GM23338 (cell line): ENCODE results near the gene R3HDM2. TPM values are rescaled to one million over a fixed set of nuclear protein-coding genes. Genes with fewer than 3 reads are reported as not detected.

Experiments
- CREB1 ChIP-seq: fragments of 250-450 bp; sonication (Bioruptor Pico); IDR thresholded peaks from 2 replicates; pipeline ENCODE4 v1.5.0; 2020; ENCODE audit warnings: low read depth, mild to moderate bottlenecking, moderate library complexity
- JUNB ChIP-seq: IDR thresholded peaks from one replicate; pipeline ENCODE4 v1.6.1; 2016; ENCODE audit warnings: antibody characterized with exemption; ENCODE audit not compliant: unreplicated experiment
- NANOG ChIP-seq: IDR thresholded peaks from 2 replicates; pipeline ENCODE4 v1.6.1; 2016; ENCODE audit warnings: antibody characterized with exemption, borderline replicate concordance
- POLR2AphosphoS5 ChIP-seq: IDR thresholded peaks from 2 replicates; pipeline ENCODE4 v1.6.1; 2016; ENCODE audit warnings: antibody characterized with exemption, low read depth
- STAT1 ChIP-seq: IDR thresholded peaks from one replicate; pipeline ENCODE4 v1.6.1; 2016; ENCODE audit warnings: antibody characterized with exemption; ENCODE audit not compliant: unreplicated experiment
- ZNF114 ChIP-seq: fragments of 250-450 bp; sonication (Bioruptor Pico); IDR thresholded peaks from 2 replicates; pipeline ENCODE4 v1.5.0; 2020; ENCODE audit warnings: mild to moderate bottlenecking, moderate library complexity
- ZNF331 ChIP-seq: fragments of 250-450 bp; sonication (Bioruptor Pico); IDR thresholded peaks from 2 replicates; pipeline ENCODE4 v1.5.0; 2020; ENCODE audit warnings: low read depth, mild to moderate bottlenecking, moderate library complexity
- polyA plus RNA-seq: library from polyadenylated mRNA; unstranded; fragments of >200 nt; fragmentation: Nextera tagmentation; extraction: Ambion mirVana; gene quantifications from 2 replicates; pipeline ENCODE4 v1.2.1, GENCODE V29; 2016
- total RNA-seq: library from RNA; depleted of rRNA; stranded (reverse); fragments of >200 nt; shearing (Covaris generic); gene quantifications from 2 replicates; pipeline ENCODE4 v1.2.3, GENCODE V29; 2014
- TF ChIP-seq, protein P1 (sequence below): fragments of 250-450 bp; sonication (Bioruptor Pico); IDR thresholded peaks from 2 replicates; pipeline ENCODE4 v1.5.0; 2020; ENCODE audit warnings: mild to moderate bottlenecking, moderate library complexity
- TF ChIP-seq, protein P2 (sequence below), 2 experiments: fragments of 200-600 bp in 1 of 2; sonication (generic) in 1 of 2; conservative IDR thresholded peaks; 2 replicates each; pipeline versions ENCODE4 v1.5.1 to v1.6.1; 2016 to 2017; ENCODE audit warnings: antibody characterized with exemption in 2 of 2, low read depth in 2 of 2, mild to moderate bottlenecking in 2 of 2, moderate library complexity in 1 of 2
- TF ChIP-seq, protein P3 (sequence below): IDR thresholded peaks from 2 replicates; pipeline ENCODE4 v1.6.1; 2016; ENCODE audit warnings: antibody characterized with exemption

Gene R3HDM2
- total and polyA plus RNA-seq, 2 experiments from 2014 or later, result 9.6 to 19.6 TPM

DNA sequence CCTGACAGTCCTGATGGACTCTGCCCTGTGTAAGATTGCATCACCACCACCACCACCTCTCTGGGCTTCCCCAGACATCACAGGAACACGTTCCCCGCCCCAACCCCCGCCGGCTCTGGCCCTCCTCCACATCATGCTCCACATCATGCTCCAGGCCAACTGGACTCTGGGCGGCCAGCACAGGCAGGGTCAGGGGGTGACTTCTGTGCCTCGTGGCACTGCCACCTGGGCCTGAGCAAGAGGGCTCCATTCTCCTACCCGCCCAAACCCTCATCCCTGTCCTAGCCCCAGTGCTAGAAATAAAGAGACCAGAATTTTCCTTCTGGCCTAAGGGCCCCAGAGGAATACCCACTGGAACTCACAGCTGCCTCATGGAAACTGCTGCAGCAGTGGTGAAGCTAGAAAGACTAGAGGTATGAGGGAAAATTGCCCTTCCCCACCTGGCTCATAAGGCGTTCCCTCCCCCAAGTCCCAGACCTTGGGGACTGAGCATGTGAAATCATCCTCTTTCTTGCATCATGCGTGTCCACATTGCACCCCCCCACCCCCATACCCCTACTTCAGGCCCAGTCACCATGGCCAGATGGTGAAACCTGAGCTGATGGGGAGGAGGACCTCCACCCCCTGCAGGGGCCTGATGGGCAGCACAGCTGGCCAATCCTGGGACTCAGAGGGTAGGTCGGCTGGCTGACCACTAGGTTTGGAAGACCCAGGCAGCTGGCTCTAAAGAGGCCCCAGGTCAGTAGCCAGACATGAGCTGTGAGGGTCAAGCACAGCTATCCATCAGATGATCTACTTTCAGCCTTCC is 23.9 kb upstream of the R3HDM2 start, which contains the start of gene INHBE (continued):
- TF ChIP-seq, protein P1, sequence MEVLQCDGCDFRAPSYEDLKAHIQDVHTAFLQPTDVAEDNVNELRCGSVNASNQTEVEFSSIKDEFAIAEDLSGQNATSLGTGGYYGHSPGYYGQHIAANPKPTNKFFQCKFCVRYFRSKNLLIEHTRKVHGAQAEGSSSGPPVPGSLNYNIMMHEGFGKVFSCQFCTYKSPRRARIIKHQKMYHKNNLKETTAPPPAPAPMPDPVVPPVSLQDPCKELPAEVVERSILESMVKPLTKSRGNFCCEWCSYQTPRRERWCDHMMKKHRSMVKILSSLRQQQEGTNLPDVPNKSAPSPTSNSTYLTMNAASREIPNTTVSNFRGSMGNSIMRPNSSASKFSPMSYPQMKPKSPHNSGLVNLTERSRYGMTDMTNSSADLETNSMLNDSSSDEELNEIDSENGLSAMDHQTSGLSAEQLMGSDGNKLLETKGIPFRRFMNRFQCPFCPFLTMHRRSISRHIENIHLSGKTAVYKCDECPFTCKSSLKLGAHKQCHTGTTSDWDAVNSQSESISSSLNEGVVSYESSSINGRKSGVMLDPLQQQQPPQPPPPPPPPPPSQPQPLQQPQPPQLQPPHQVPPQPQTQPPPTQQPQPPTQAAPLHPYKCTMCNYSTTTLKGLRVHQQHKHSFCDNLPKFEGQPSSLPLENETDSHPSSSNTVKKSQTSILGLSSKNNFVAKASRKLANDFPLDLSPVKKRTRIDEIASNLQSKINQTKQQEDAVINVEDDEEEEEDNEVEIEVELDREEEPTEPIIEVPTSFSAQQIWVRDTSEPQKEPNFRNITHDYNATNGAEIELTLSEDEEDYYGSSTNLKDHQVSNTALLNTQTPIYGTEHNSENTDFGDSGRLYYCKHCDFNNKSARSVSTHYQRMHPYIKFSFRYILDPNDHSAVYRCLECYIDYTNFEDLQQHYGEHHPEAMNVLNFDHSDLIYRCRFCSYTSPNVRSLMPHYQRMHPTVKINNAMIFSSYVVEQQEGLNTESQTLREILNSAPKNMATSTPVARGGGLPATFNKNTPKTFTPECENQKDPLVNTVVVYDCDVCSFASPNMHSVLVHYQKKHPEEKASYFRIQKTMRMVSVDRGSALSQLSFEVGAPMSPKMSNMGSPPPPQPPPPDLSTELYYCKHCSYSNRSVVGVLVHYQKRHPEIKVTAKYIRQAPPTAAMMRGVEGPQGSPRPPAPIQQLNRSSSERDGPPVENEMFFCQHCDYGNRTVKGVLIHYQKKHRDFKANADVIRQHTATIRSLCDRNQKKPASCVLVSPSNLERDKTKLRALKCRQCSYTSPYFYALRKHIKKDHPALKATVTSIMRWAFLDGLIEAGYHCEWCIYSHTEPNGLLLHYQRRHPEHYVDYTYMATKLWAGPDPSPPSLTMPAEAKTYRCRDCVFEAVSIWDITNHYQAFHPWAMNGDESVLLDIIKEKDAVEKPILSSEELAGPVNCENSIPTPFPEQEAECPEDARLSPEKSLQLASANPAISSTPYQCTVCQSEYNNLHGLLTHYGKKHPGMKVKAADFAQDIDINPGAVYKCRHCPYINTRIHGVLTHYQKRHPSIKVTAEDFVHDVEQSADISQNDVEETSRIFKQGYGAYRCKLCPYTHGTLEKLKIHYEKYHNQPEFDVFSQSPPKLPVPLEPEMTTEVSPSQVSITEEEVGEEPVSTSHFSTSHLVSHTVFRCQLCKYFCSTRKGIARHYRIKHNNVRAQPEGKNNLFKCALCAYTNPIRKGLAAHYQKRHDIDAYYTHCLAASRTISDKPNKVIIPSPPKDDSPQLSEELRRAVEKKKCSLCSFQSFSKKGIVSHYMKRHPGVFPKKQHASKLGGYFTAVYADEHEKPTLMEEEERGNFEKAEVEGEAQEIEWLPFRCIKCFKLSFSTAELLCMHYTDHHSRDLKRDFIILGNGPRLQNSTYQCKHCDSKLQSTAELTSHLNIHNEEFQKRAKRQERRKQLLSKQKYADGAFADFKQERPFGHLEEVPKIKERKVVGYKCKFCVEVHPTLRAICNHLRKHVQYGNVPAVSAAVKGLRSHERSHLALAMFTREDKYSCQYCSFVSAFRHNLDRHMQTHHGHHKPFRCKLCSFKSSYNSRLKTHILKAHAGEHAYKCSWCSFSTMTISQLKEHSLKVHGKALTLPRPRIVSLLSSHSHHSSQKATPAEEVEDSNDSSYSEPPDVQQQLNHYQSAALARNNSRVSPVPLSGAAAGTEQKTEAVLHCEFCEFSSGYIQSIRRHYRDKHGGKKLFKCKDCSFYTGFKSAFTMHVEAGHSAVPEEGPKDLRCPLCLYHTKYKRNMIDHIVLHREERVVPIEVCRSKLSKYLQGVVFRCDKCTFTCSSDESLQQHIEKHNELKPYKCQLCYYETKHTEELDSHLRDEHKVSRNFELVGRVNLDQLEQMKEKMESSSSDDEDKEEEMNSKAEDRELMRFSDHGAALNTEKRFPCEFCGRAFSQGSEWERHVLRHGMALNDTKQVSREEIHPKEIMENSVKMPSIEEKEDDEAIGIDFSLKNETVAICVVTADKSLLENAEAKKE (CRISPR knock-in tag), result no peak
- TF ChIP-seq STAT1 (no peak), ZNF114 (CRISPR knock-in tag) (no peak), POLR2AphosphoS5 (peak; percentile 90), JUNB (no peak), NANOG (no peak), ZNF331 (no peak), CREB1 (CRISPR knock-in tag) (peak; percentile 62)
- TF ChIP-seq, protein P2, sequence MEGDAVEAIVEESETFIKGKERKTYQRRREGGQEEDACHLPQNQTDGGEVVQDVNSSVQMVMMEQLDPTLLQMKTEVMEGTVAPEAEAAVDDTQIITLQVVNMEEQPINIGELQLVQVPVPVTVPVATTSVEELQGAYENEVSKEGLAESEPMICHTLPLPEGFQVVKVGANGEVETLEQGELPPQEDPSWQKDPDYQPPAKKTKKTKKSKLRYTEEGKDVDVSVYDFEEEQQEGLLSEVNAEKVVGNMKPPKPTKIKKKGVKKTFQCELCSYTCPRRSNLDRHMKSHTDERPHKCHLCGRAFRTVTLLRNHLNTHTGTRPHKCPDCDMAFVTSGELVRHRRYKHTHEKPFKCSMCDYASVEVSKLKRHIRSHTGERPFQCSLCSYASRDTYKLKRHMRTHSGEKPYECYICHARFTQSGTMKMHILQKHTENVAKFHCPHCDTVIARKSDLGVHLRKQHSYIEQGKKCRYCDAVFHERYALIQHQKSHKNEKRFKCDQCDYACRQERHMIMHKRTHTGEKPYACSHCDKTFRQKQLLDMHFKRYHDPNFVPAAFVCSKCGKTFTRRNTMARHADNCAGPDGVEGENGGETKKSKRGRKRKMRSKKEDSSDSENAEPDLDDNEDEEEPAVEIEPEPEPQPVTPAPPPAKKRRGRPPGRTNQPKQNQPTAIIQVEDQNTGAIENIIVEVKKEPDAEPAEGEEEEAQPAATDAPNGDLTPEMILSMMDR (conservative IDR thresholded peaks at IDR 0.05; ENCODE audit: low read depth in 2 of 2), result no peak
- TF ChIP-seq, protein P3, sequence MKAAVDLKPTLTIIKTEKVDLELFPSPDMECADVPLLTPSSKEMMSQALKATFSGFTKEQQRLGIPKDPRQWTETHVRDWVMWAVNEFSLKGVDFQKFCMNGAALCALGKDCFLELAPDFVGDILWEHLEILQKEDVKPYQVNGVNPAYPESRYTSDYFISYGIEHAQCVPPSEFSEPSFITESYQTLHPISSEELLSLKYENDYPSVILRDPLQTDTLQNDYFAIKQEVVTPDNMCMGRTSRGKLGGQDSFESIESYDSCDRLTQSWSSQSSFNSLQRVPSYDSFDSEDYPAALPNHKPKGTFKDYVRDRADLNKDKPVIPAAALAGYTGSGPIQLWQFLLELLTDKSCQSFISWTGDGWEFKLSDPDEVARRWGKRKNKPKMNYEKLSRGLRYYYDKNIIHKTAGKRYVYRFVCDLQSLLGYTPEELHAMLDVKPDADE, result no peak
